OCI-LY1 (cell line): ENCODE results near the gene BMP6.

Experiments
- CTCF ChIP-seq: fragments of 200-600 bp; sonication (generic), shearing (Covaris generic); IDR thresholded peaks from 2 replicates; pipeline ENCODE4 v1.5.1; 2017; ENCODE audit warnings: mild to moderate bottlenecking, antibody characterized with exemption, low read length, moderate library complexity, mixed read lengths
- EZH2 ChIP-seq: fragments of 200-600 bp; sonication (generic), shearing (Covaris generic); IDR thresholded peaks from 2 replicates; pipeline ENCODE4 v1.8.0; 2017; ENCODE audit warnings: borderline replicate concordance, mixed run types, mild to moderate bottlenecking, antibody characterized with exemption, low read length, moderate library complexity, mixed read lengths

DNA sequence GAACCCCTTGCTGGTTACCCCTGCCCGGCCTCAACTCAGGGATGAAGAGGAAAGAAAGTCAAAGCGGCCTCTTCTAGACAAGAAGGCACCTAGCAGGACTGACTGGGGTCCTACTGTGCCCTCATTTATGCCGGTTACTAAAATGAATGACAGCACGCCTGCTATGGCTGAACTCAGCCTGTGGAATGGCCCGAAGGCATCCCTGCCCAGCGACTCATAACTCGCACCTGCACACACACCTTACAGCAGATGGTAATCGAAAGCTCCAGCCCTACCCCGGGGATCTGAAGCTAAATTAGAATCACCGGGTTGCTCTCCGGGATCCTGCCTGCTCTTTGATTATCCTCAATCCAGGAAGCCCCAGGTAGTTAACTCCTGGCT lies 185.4 kb downstream of the BMP6 start:
- TF ChIP-seq EZH2, result no peak
- TF ChIP-seq CTCF, result no peak
